Embryonic facial prominence (tissue), 1 donor: ENCODE measurements around the gene TTYH3.

Experiments used
- DNase-seq: peaks from one replicate; pipeline ENCODE4 v3.0.0-alpha.2; 2016; ENCODE audit errors: extremely low spot score

The TTYH3 gene

GRCh38 chr7:2649139-2649838 is 17.5 kb downstream of the TTYH3 start:
- DNase-seq, result no peak

GRCh38 chr7:2649991-2650390 is 18.2 kb downstream of the TTYH3 start:
- DNase-seq, result no peak

- no peak for DNase-seq
These were observed 18.7 kb downstream of the TTYH3 start for GRCh38 chr7:2650451-2650850.

DNA sequence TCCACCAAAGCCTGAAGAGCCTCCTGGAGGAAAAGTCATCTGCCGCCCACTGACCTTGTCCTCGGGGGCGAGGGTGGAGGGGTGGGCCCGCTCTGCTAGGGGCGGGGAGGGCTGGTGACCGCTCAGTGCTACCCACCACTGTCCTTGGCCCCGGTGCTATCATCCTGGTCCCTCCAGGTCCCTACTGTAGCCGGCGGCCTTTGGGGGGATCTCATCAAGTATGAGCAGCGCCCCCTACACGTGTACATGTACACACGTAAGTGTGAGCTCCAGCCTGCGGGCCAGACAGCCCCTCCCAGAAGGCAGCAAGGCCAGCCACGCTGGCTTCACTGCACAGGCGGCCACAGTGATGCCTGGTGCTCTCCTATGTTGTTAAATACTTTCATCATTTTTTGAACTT is 19.6 kb downstream of the TTYH3 start:
- no peak for DNase-seq

DNA sequence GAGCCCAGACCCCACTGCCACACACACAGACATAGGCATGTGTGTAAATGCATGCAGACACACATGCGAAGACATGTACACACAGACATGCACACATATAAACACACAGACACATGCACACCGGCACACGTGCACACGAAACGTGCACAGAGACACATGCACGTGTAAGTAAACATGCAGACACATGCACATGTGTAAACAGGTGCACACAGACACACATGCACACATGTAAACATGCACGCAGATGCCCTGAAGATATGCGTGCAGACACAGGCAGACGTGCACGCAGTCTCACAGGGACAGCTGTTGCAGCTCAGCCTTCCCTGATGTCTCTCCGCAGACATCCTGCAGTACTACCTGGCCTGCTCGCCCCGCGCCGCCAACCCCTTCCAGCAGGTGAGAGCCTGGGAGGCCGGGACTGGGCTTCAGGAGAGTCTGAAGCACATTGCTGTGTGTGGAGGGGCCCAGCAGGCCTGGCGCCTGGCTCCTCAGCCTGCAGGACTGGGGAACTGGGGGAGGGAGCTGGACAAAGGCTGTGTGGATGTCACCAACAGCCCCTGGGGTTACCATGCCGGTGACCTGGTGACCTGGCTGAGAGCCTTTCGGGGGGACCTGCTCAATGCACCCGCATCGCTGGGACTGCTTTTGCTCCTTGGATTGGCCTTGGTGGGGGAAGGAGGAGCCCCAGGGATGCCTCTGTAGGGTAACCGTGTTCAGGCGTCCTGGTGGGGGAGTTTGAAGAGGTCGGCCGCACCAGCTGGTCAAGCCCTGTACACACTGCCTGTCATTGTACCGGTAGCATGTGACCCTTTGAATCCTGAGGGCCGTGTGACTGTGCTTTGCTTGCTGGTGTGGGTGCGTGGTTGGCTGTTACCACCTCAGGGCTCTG is 20.3 kb downstream of the TTYH3 start:
- DNase-seq, result no peak

- DNase-seq, result no peak
These were observed 20.9 kb downstream of the TTYH3 start for GRCh38 chr7:2652736-2653060.

DNA sequence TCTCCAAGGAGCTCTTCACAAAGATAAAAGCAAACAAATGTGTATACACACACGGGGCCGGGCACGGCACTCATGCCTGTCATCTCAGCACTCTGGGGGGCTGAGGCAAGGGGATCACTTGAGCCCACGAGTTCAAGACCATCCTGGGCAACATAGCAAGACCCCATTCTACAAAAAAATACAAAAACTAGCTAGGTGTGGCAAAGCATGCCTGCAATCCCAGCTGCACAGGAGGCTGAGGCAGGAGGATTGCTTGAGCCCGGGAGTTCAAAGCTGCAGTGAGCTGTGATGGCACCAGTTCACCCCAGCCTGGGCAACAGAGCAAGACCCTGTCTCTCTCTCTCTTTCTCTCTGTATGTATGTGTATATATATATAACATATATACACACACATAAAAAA is 22.3 kb downstream of the TTYH3 start:
- DNase-seq, result no peak

- DNase-seq, result no peak
These were observed 24.3 kb downstream of the TTYH3 start for GRCh38 chr7:2655870-2656614.

DNA sequence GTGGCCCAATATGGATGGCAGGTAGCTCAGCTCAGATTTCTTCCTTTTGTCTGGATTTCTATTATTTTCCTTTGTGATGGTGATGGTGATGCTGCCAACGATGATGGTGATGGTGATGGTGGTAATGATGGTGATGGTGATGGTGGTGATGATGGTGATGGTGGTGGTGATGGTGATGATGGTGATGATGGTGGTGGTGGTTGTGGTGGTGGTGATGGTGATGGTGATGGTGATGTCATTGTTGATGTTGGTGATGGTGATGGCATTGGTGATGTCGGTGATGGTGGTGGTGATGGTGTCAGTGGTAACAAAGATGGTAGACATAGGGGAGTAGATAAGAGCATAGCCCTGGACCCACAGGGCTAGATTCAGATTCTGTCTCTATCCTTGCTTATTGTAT is 25.4 kb downstream of the TTYH3 start:
- DNase-seq, result no peak

DNA sequence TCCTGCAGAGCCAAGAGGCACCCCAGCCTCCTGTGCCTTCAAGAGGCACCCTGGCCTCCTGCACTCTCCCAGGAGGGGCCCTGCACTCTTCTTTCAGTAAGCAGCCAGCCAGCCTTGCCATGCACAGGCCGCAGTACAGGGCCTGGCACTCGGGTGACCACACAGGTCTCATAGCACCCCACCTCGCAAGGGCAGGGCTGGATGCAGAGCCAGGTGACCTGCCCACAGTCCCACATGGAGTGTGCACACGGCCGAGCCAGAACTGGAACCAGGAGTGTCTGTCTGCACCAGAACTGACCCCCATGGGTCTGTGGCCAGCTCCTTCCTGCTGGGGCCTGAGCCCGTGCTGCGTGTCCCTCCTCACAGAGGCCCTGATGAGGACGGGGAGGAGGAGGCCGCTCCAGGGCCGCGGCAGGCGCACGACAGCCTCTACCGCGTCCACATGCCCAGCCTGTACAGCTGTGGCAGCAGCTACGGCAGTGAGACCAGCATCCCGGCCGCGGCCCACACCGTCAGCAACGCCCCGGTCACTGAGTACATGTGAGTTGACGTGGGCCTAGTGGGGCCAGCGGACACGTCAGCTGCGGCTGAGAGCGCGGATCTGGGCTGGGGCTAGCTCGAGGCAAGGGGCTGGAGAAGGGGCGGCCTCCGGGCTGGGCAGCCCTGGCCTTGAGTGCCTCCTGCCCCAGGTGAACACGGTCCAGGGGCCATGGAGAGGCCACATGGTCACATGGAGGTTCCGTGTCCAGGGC is 26.3 kb downstream of the TTYH3 start:
- DNase-seq, result no peak

DNA sequence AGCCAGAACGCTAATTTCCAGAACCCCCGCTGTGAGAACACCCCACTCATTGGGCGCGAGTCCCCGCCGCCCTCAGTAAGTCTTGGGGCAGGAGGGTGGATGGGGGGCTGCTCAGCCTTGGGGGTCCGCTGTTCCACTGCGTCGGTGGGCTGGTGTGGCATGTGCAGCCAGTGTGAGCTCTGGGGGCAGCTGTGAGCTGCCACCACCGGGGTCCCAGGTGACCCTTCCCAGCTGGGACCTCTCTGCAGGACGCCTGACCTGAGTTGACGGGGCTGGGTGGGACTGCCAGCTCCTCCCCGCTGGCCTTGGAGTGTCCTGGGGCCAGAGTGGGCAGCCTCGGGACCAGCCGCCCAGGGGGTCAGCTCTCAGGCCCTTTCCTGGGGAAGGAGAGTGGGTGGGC is 27.2 kb downstream of the TTYH3 start:
- no peak for DNase-seq

DNA sequence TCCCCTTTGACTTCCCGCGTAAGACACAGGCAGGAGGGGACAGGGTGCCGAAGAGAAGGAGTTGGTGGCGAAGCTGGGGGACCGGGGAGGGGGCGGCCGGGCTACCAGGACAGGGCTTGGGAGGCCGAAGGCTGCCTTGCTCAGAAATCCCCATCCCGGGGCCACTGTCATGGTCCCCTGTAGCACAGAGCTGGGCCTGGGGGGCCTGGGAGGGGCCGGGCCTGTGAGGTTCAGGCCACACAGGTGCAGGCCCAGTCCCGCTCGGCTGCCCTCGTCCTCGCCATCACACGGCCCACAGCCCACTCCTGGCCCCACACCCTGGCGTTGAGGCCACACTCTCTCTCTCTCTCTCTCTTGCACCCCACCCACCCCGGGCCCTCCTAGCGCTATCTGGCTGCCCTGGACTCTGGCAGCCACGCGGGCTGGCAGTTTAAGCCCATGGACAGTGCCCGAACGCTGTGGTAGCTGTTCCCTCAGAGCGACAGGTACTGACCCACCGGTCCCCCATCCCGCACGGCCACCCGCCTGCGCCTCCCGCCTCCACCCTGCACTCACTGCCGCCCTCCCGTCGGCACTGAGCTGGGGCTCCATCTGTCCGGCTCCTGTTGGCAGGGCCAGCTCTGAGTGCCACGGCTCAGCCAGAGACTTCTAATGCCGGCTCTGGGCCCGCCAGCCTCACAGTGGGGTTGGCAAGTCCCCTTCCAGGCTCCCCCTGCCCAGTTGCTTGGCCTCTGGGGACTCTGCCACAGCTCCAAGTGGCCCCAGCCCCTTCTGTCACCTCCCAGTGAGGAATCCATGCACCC is 28.0 kb downstream of the TTYH3 start:
- DNase-seq, result no peak

DNA sequence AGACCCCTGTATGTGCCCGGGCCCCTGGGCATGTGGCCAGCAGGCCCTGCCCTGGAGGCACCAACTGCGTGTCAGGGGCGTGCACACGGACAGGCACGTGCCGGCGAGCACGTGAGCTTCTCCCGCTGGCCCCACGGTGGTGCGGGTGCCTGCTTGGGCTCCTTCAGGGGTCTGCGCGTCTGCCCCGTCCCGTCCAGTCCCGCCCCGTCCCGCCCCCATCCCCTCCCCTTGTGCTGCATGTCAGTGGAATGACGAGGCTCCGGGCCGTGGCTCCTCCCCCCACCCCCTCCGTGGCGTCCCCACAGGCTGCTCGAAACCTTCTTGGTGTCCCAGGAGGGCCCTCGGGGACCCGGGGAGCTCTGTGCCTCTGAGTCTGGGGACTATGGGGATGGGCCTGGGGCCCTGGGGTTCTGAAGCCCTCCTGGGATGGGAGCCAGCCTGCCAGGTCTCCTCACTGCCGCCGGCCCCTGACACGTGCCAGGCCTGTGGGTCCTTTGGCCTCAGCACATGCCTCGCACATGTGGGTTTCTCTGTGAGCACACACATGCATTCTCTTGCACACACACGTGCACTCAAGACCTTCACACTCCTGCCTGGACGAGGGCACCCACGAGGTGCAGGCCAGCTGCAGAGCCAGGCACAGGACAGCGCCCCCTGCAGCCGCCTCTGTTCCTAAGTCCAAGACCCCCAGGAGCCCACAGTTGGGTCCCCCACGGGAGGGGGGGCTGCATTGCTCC is 28.7 kb downstream of the TTYH3 start:
- DNase-seq, result no peak

DNA sequence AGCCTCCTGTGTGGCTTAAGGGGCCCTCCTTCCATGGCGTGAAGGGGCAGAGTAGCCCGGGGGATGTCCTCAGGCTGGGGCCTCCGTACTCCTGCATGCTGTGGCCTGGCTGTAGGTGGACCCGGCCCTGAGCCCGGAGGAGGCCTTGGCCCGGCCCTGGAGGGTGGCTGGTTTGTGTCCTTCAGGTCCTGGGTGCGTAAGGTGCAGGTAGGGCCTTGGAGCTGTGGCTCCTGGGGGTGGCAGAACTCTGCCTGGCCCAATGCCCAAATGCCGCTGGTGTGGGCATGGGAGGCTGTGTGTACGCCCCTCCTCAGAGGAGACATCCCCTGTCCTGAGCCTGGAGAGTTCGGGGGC is 29.3 kb downstream of the TTYH3 start:
- DNase-seq, result no peak

DNA sequence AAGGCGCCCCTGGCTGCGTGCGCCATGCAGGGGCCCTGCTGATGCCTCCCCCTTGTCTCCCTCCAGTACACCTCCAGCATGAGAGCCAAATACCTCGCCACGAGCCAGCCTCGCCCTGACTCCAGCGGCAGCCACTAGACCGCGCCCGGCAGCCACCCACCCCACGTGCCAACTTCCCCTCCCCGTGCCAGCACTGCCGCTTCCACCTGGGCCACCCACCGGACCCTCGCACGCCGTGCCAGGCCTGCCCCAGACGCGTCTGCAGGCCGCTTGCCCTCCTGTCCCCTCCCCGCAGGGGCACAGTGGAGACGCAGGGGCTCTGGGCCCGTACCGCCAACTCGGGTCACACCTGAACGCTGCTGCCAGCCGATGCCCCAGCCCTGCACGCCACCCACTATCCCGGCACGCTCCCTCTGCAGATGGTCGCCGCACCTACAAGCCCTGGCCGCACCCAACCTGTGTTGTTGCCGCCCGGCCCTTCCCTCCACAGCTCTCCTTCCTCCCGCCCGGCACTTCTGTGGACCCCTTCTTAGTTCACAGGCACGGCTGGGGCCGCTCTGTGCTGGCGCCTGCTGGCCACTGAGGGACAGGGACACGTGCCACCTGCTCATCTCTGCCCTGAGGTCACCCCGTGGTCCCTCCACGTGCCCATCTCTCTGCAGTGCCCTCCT is 30.0 kb downstream of the TTYH3 start:
- no peak for DNase-seq

- no peak for DNase-seq
These were observed 30.7 kb downstream of the TTYH3 start for GRCh38 chr7:2662273-2663120.

- no peak for DNase-seq
These were observed 31.5 kb downstream of the TTYH3 start for GRCh38 chr7:2663121-2663886.

- DNase-seq, result no peak
These were observed 32.2 kb downstream of the TTYH3 start for GRCh38 chr7:2663960-2664359.
